Stimulated activated CD4-positive, alpha-beta T cell treated with anti-CD3 and anti-CD28 coated beads, Interleukin-12 subunit alpha, Interleukin-12 subunit beta, amount 100 ng/mL, for 48 hours (primary cell): ENCODE data around the gene MZB1.

Source experiments
- DNase-seq, 3 donors: peaks; one replicate each; pipeline ENCODE4 v3.0.0-alpha.2; 2020; ENCODE audit warnings: low read depth in 2 of 3, low spot score in 1 of 3

The MZB1 gene

GRCh38 chr5:139389701-139390638, at the start of gene MZB1:
Gene MZB1 (minus strand): TSS chr5:139389913. CDS start chr5:139389856, 57 bp downstream.
- DNase-seq, result peak; percentile 49 to 53 (median 53)

GRCh38 chr5:139439013-139439903, 49.5 kb upstream of the MZB1 start, which contains the start of gene DNAJC18:
Gene DNAJC18 (minus strand): TSS chr5:139439525. CDS start chr5:139439445, 80 bp downstream.
- DNase-seq, result peak; percentile 85 to 90 (median 90)

GRCh38 chr5:139438707-139439012, 48.9 kb upstream of the MZB1 start:
- no peak for DNase-seq

- DNase-seq, result no peak
These were observed 46.0 kb upstream of the MZB1 start for GRCh38 chr5:139435676-139436075.

DNA sequence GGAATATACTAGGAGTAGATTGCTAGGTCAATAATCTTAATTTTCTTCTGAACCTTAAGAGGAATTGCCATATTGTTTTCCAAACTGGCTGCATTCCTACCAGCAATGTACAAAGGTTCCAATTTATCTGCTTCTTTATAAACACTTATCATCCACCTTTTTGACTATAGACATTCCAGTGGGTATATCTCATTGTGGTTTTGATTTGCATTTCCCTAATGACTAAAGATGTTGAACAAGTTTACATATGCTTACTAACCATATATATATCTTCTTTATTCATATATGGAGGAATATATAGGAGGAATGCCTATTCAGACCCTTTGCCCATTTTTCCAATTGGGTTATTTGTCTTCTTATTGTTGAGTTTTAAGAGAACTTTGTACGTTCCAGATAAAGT, 42.0 kb upstream of the MZB1 start:
- DNase-seq, result no peak

DNA sequence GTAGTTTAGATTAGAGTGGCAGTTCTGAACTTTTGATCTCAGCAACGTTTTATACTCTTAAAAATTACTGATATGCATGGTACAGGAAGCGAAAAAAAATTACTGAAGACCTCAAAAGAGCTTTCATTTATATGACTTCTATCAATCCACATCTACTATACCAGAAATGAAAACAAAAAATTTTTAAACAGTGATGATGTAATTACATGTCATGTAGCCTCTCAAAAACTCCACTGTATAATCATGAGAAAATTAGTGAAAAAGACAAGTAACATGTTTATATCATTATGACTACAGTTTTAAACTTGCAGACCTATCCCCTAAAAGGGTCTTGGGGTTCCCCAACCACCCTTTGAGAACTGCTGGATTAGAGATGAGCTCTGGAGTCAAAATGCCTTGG, 40.3 kb upstream of the MZB1 start:
- DNase-seq, result no peak

GRCh38 chr5:139426203-139426885, 36.6 kb upstream of the MZB1 start:
- DNase-seq, result no peak

GRCh38 chr5:139425497-139425896, 35.8 kb upstream of the MZB1 start:
- DNase-seq, result no peak

DNA sequence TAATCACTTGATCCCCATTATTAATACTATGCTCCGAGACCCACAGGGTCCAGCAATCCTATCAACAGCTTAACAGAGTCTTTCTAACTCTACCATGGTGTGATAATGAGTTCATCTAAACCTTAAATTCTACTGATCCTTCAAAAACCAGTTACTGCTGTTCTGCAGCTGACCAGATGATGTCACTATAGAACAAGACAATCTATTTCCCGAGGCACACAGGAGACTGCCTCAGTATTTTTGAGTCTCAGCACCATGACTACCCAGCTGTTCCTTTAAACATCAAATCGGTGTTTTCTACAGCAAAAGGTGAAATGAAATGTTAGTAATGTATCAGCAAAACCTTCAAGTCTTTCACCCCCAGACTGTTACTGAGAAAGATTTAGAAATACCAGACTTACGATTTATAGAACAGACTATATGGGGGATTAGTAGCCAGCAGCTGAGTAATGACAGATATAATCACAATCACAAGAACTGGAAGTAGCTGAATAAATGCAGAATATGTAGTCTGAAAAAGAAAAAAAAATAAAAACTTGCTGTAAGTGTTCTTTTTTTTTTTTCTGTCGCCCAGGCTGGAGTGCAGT, 32.7 kb upstream of the MZB1 start:
- peak in 1 of 3 donors; percentile 74 for DNase-seq

DNA sequence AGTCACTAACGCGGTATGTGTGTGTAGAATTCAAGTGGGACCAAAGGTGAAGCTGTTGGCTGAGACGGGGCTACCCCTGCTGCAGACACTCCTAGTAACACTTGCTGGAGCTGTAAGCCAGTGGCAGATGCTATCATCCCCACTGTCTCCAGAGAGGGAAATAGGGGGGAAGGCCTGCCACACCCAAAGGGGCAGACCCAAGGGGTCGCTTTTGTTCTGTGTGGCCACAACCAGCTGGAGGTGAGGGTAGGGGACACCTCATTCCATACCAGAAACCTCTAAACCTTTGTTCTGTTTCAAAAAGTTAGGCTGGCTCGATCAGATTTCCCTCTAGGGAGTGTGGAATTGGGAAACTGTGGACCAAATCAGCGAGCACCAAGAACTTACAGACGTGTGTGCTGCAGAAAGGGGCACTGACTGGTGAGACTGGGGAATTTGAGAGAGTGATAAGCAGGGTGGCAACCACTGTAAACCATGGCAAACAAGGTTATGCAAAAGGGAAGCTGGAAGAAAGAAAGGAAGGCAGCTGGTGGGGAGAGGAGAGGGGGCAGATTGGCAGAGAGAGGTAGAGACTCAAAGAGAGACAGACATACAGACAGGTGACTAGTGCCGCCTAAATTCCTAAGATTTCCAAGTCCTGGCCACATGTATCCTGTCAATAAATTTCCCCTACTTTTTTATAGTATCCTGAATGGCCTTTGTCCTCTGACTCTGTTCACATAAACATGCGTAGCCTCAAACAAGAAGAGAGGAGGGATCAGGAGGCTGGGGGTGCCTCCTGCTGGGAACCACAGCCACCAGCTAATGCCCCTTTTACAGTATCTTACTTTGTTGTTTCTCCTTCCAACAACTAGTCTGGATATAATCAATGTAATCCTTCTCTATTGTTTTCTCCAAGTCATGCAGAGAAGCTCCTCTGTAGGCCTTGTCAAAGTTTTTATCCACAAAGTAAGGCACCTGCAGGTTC, 29.8 kb upstream of the MZB1 start:
- DNase-seq, result no peak

- DNase-seq, result no peak
These were observed 29.1 kb upstream of the MZB1 start for GRCh38 chr5:139418793-139419192.

DNA sequence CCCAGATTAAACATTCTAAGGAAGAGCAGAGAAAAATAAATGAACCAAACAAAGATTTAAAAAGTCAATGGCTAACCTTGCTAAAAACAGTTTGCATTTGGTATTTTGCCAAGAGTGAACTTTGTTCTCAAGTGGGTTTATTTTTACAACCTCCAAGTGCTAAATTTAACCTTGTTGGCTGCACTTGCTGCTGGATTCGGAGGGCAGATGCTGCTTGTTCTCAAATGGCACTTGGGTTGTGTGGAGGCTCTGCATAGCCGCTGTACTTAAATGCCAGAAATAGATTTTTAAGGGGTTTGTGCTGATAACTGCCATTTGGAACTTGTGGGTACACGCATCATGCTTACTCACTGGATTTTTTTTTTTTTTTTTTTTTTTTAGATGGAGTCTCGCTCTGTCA, 27.5 kb upstream of the MZB1 start:
- no peak for DNase-seq

DNA sequence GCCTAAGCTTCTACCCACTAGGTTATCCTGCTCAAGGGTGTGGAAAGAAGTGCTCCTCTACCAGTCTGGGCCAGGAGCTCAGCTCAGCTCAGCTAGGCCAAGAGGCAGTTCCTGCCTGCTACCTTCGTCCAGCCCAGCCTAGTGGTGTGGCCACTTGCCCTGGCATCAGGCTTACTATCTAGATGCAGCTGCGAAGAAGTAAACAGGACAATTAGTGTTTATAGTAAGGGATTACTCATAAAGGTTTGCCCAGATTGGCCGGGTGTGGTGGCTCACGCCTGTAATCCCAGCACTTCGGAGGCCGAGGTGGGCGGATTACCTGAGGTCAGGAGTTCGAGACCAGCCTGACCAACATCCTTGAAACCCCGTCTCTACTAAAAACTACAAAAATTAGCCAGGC, 26.9 kb upstream of the MZB1 start:
- DNase-seq, result no peak

DNA sequence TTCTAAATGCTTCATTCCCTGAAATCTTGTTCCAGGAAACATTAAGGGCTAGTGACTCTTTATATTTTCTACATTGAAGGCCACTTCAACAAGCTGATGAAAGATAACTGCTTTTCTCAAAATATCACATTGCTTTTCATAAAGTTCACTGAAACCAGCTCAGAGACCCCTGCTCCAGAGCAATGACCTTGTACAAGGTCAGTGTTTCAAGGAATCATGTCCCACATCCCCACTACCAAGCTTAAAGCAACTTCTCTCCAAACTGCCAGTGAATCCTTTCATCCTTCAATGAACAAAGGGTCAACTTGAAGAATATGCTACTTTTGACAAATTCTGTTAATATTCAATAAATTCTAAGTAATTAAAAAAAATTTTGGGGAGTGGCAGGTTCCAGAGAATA, 26.2 kb upstream of the MZB1 start:
- DNase-seq, result no peak

GRCh38 chr5:139415221-139415861, 25.6 kb upstream of the MZB1 start:
- DNase-seq, result peak in 1 of 3 donors; percentile 49

GRCh38 chr5:139414581-139415130, 24.9 kb upstream of the MZB1 start:
- no peak for DNase-seq

DNA sequence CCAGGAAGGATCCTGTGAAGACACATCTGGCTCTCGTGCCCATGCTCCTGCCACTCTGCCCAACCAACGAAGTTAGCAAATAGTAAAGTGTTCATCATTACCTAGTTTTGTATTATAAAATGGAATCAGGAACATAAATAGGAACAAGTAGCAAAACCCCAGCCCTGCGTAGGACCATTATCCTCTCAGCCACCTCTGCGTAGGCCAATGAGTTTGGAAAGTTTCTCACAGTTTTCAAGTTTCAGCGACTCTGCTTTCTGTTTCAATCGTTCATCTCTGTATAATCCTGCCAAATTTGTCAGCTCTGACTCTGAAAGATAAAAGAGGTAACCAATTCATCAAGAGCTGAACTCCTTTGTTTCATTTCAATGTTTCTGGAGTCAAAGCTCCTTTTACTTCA, 24.2 kb upstream of the MZB1 start:
- DNase-seq, result no peak

DNA sequence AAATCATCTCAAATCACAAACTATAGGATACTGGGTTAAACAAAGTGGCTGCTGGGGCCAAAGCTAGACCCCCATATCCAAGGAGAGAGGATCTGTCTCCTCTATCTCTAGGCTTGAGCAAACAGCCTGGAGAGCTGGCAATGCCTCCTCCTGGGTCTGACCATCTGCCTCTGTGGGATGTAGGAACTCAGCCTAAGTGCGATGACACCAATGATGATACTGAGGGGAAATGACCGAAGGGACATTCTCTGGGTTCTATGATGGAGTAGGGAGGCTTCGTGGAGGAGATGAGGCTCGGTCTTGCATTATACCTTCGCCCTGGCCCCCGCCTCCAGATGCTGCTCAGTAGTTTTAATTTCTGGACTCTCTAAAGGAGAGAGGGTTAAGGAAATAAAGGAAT, 23.4 kb upstream of the MZB1 start:
- no peak for DNase-seq
